G401.6 (cell line): Measurements from ENCODE around the gene COG1.

Experiments used
- FAIRE-seq: peaks from 2 replicates; lab custom pipeline; 2012; peaks lifted over from hg19 to GRCh38; lab: Jason Lieb, UNC

COG1 gene

DNA sequence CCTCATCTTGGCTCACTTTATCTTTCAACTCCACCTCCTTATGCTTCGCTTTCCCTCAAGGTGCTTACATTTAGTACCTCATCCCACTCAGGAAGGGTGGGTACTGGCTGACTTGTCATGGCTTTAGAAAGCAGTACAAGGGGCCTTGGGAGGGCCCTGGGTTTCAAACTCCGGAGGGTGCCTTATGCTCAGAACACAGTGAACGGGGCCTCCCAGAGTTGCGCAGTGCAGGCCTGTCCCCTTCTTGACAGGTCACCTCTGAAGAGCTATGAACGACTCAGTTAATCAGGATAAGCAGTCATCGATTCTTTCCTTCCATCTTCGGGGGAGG is 6.0 kb downstream of the COG1 start:
- no peak for FAIRE-seq

DNA sequence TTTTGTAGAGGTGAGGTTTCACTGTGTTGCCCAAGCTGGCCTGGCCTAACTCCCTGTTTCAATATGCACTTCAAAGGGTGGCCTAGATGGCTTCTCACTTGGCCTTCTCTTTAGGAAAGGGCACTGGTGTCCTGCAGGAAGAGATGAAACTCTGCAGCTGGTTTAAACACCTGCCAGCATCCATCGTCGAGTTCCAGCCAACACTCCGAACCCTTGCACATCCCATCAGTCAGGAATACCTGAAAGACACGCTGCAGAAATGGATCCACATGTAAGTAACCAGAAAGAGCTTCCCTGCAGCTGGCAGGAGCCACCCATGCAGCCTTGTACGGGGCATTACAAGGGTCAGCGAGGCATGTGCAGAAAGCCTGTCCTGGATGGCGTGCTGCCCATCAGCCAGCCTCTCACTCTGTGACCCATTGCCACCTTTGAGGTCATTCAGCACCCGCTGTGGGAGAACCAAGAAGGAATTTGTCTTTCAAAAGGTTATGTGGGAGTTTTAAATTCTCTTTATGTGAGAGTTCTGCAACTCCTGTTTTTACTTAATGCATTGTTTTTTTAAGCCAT is 7.0 kb downstream of the COG1 start:
- FAIRE-seq = no peak

DNA sequence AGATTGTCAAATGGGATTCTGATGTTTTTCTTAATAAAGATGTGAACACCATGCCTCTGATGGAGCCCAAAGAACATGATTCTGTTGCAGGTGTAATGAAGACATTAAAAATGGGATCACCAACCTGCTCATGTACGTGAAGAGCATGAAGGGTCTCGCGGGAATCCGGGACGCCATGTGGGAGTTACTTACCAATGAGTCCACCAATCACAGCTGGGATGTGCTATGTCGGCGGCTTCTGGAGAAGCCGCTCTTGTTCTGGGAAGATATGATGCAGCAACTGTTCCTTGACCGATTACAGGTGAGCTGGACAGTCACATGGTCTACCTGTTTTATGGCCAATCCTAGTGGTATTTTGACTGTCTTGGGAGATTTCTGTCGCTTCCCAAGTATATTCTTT is 7.6 kb downstream of the COG1 start:
- FAIRE-seq = no peak

DNA sequence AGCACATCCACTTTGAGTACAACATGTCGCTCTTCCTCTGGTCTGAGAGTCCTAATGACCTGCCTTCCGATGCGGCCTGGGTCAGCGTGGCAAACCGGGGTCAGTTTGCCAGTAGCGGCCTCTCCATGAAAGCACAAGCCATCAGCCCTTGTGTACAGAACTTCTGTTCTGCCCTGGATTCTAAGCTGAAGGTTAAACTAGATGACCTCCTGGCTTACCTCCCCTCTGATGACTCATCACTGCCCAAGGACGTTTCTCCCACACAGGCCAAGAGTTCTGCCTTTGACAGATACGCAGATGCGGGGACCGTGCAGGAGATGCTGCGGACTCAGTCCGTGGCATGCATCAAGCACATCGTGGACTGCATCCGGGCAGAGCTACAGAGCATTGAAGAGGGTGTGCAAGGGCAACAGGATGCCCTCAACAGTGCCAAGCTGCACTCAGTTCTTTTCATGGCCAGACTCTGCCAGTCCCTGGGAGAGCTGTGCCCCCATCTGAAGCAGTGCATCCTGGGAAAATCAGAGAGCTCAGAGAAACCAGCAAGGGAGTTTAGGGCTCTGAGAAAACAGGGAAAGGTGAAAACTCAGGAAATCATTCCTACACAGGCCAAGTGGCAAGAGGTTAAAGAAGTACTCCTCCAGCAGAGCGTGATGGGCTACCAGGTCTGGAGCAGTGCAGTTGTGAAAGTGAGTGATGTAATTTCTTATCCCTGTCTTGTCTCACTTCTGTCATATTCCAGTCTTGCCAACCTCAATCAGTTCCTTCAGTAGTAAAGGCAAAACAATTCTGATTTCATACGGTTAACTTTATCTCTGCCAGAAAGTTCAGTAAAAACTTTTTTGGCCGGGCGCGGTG is 8.6 kb downstream of the COG1 start:
- no peak for FAIRE-seq

DNA sequence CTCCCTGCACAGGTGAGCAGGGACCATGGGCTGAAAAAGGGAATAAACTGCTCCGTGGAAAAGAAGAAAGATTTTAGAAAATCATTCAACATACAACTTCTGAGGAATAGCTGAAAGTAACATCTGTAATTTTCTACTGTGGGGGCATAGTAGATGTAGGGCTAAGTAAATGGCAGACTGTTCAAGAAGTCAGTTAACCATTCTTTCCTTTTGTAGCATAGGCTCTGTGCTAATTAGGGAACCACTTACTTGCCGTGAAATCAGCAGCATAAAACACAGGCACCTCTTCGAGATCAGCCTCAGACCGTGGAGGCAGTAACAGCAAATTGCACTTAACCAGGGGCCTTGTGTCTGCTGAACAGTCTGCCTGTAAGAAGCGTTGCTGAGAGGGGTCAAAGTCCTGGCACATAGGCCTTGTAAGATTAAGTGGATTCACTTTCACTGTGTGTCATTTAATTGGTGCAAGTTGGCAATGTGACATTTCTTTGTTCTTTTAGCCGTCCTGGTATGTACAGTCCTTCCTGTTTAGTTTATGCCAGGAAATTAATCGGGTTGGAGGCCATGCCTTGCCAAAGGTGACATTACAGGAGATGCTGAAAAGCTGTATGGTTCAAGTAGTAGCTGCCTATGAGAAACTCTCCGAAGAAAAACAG is 10.4 kb downstream of the COG1 start:
- FAIRE-seq = no peak

DNA sequence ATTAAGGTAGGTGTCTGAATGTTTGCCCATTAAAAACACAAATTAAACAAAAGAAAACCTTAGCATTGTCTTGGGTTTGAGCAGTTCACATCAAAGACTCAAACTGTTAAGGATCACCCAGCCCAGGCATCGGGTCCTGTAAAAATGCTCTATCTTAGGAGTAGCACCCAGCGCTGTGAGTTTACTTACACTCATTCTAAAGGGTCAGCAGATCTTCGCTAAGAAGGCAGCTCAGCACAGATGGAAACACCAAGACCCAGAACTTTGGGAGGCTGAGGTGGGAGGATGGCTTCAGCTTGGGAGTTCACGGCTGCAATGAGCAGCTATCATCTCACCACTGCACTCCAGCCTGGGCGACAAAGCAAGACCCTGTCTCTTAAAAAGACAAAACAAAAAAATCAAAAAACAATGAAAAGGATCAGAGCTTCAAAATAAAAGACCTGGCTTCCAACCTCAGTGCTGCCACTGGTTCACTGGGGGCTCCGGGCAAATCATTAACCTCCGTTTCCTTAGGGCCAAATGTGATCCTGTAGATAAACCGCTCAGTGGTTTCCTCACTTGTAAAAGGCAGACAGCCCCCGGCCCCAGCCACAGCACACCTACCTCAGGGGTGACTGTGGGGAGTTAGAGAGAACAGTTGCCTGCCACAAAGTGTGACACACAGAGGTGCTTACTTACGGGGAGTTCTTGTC is 11.1 kb downstream of the COG1 start:
- no peak for FAIRE-seq

DNA sequence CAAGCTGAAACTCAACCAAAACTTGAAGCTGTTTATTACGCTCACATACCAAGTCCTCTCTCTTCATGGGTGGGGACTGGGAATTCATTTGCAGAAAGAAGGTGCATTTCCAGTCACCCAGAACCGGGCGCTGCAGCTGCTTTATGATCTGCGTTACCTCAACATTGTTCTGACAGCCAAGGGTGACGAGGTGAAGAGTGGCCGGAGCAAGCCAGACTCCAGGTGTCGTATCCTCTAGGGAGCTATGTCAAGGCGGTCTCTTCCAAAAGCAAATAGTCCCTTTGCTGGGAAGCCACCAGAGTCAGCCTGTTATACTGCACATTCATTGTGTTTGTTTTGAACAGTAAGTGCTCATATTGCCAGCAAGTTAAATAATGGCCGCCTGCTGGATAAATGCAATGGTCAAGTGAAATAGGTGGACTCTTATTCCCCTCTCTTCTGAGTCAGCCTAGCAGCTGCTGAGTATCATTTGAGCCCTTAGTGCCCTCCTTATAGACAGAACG is 12.7 kb downstream of the COG1 start:
- no peak for FAIRE-seq

DNA sequence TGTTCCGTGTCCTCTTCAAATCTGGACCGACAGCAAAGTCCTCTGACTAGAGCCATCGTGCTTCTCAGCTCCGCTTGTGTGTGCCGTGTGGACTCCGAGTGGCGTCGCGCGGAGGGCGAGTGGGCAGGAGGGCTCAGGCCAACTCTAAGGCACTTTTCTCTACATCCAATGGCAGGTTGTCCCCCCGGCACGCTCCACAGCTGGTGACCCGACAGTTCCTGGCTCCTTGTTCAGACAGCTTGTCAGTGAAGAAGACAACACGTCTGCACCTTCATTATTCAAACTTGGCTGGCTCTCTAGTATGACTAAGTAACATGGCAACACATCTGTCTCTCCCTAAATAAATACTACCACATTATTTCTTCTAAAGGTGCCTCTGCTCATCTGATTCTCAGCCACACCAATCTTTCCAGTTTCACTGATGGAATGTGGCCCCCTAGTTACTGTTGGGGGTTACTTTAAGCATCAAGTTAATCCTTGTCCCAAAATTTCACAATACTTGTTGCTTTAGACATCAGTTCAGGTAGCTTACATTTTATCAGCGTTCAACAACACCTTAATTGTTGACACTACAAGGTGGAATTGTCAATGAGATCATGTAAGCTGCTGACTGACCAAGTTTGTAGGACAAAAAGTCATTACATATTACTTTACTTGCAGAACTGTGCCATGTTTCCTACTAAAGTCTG is 15.4 kb downstream of the COG1 start:
- FAIRE-seq = no peak

DNA sequence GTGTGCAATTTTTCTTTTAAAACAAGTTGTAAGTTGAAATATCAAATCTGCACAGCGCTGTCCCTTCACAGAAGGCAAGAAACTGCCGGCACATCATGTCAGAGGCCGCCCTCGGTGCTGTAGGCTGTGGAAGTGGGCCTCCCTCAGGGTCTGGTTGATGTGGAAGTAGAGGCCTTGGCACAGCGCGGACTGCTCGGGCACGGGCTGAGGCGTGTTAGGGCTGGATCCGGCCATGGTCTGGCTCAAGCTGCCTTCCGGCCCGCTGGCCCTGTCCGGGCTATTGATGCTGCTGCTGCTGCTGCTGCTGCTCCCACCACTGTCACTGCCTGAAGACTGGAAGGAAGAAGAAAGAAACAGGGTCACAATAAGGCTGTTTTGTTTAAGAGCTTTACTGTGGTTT is 16.6 kb downstream of the COG1 start:
- no peak for FAIRE-seq

DNA sequence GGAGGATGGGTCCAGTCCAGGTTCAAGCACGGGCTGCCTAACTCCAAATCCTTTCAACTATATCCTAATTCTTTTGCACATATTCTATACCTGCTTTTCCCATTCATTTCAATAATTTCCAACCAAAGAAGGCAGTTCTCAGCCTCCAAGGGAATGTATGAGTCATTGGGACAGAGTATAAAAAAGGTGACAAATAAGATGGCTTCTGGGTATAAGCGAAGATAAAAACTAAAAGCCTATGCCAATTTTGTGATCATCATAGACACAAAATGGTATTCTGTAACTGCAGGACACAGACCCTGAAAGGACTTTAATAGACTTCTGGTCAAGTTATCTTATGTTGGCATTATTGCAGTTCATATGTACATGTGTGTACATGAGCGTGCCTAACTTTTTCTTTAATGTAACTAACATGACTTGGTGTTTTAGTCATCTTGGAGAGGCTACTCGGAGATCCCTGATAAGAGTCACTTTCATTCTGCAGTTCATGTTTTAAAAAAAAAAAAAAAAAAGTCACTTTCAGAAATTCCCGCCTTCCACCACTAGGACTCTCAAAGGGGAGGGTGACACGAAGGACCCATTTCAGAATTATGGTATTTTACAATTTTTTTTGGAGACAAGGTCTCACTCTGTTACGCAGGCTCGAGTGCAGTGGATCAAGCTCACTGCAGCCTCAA is 17.3 kb downstream of the COG1 start:
- no peak for FAIRE-seq

DNA sequence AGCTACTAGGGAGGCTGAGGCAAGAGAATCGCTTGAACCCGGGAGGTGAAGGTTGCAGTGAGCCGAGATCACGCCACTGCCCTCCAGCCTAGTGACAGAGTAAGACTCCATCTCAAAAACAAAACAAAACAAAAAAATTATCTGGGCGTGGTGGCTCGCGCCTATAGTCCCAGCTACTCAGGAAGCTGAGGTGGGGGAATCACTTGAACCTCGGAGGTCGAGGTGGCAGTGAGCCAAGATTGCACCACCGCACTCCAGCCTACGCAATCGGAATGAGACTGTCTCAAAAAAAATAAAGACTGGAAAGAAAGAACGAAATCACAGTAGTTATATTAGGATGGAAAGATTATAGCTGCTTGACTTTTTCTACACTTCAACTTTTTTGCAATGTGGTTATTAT is 18.9 kb downstream of the COG1 start:
- no peak for FAIRE-seq

DNA sequence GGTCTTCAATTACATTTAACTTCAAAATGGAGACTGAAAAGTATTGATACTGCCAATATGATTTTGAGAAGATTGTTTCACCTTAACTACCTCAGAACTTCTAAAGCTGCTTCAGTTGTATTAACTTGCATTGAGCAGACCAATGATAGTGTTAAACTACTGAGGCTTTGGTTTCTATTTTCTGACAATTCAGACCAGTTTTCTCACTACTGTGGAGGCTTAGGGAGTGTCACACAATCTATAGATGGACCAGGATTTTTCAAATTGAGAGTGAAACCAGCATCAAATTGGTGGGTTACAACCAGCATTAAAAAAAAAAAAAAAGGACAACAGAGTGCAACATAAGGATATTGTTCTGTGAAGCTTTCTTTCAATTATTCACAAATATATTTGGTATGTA is 21.2 kb downstream of the COG1 start:
- no peak for FAIRE-seq

DNA sequence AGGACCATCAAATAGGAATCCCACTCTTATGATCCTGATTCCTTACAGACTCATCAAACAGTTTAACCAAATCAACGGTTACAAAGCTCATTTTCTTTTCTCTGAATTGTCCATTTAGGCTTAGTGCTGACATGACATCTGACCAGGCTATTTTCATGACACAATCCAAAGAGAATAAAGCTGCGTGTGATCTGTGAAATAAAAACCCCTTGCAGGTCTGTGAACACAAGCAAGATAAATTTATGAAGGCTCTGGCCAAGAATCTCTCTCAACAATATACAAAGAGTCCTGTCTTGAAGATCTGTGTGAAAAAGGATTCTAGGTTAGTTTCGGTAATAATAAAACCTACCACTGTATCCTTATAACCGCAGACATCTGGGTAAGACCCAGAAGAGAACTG is 22.0 kb downstream of the COG1 start:
- FAIRE-seq = no peak

DNA sequence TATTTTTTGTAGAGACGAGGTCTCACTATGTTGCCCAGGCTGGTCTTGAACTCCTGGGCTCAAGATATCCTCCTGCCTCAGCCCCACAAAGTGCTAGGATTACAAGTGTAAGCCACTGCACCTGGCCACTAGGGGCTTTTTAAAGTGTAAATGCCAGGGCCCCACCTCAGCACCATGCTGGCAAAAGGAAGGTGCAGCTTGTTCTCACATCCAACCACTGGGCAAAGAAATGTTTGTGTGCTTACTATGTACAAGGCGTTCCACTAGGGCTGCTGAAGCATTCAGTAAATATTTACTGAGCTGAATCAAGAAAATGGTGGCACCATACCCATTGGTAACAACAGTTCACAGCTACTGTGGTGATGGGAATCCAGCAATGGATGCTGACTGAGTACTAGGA is 22.6 kb downstream of the COG1 start:
- no peak for FAIRE-seq

DNA sequence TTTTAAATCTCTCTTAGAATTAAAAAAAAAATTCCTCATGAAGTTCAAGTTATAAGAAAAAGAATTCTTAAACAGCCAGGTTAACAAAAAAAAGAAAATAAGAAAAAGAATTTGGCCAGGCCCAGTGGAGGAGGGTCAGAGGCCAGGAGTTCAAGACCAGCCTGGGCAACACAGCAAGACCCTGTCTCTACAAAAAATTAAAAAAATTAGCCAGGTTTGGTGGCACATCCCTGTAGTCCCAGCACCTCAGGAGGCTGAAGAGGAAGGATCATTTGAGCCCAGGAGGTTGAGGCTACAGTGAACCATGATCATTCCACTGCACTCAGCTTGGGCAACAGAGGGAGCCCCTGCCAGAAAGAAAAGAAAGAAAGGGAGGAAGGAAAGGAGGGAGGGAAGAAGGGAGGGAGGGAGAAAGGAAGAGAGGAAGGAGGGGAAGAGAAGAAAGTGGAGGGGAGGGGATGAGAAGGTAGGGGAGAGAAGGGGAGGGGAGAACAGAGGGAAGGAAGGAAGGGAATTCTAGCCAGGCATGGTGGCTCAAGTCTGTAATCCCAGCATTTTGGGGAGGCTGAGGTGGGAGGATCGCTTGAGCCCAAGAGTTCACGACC is 30.9 kb downstream of the COG1 start:
- FAIRE-seq = no peak

DNA sequence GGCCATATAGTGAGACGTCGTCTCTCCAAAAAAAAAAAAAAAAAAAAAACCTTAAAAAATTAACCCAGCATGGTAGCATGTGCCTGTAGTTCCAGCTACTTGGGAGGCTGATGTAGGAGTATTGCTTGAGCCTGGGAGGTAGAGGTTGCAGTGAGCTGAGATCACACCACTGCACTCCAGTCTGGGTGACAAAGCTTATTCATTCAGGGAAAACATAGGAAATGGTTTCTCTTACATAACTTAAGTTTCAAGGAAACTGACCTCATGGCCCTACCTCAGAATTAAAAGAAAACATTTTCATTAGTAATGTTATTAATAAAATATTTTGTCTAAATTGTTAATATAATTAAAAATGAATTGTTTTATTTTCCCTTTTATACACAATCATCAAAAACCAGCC is 31.4 kb downstream of the COG1 start:
- no peak for FAIRE-seq

DNA sequence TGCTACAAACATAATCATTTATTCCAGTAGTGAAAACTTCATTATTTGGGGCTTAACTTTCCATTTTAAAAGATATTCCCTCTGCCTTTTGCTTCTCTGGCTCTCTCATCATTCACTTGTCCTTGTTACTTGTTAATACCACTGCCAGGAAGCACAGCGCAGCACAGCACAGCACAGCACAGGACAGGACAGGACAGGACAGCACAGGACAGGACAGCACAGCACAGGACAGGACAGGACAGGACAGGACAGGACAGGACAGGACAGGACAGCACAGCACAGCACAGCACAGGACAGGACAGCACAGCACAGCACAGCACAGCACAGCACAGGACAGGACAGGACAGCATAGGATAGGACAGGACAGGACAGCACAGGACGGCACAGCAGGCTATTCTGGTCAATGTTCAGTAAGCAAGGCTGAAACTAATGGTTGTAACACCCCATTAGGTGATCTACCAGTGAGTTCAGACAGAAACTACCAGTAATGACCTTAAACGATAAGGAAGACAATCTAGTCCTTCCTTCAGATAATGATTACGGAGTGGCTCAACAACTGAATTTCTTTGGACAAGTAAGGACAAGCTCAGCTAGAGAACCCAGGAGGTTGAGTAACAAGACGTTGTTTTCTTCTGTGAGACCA is 31.9 kb downstream of the COG1 start:
- no peak for FAIRE-seq

DNA sequence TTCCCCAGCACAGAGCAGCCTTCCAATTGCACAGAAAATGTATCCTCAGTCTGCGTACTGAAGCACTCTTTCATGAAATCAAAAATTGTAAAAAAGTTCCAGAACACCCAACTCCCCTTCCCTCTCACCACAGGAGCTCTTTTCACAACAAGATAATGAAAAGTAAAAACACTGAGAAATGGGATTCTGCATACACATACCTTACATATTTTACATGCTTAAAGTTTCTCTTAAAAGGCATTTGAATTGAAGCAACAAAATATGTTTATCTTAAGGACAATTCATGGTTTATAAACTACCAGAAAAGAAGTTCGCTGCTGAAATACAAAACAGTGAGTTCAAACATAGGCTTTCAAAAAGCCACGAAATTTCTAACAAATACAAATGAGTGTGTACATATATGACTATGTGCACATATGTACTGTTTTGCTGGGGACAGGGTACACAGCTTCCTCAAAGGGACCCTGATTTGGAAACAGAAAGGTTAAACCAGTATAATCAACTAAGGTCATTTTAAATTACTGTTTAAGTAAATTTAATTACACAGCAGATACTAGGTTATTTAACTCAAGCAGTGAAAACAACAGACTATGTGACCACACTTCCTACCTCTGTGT is 33.8 kb downstream of the COG1 start:
- FAIRE-seq = no peak

DNA sequence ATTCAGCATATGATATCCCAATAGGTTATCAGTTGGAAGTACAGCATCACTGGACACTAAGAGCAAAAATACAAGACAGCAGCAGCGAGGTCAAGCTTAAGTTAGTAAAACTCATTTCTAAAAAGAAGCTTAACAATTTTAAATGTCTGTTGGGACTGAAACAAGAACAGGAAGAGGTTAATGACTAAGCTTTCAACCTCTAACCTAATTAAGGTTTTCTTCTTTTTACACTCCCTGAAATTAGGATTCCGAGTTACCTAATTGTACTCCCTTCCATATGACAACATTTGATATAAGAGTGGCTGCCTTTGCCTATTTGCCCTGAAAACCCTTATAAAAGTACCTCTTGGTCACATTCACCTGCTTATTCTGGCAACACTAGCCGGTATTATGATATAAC is 34.5 kb downstream of the COG1 start:
- no peak for FAIRE-seq

DNA sequence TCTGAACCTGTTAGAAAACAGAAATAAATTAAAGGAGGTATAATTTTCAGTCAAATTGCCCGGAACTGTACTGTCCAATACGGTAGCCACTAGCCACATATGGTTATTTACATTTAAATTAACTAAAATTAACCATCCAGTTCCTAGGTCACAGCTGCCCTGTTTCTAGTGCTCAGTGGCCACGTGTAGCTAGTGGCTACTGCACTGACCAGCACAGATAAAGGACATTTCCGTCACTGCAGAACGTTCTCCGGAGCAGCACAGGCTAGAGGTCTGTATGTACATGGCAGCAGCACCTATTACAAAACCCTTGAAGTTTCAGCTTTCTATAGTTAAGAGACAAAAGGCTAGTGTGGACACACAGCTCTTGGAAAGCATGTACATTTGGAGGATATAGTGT is 35.1 kb downstream of the COG1 start:
- no peak for FAIRE-seq
